Activated CD4-positive, alpha-beta T cell treated with anti-CD3 and anti-CD28 coated beads, Interleukin-2, amount 50 U/mL, for 48 hours (primary cell): Measurements from ENCODE around the gene TSHZ2.
A peak's percentile ranks its signal among the peaks of the same experiment; 100 is the strongest.
"Not testable (repeated sequence)": the region's sequence is repeated elsewhere in the genome, so short reads cannot be mapped to it uniquely, and the experiment has no call there.

ENCODE experiments used
- DNase-seq, 2 experiments: peaks; one replicate each; pipeline ENCODE4 v3.0.0-alpha.2; 2020

TSHZ2 gene

GRCh38 chr20:52963131-52963530, 9.0 kb upstream of the TSHZ2 start:
- no peak for DNase-seq

- DNase-seq, result no peak
Observed at GRCh38 chr20:52964131-52964530, 8.0 kb upstream of the TSHZ2 start.

GRCh38 chr20:52965380-52965779, 6.8 kb upstream of the TSHZ2 start:
- no peak for DNase-seq

- no peak for DNase-seq
Observed at GRCh38 chr20:52965819-52966218, 6.3 kb upstream of the TSHZ2 start.

GRCh38 chr20:52966543-52966942, 5.6 kb upstream of the TSHZ2 start:
- DNase-seq, result not testable (repeated sequence)

- no peak for DNase-seq
Observed at GRCh38 chr20:52971498-52972189, 514 bp upstream of the TSHZ2 start.

GRCh38 chr20:52972965-52973819, 1.0 kb downstream of the TSHZ2 start:
- DNase-seq, result peak; percentile 40 to 45

- peak; percentile 35 to 62 for DNase-seq
Observed at GRCh38 chr20:52974179-52974594, 2.0 kb downstream of the TSHZ2 start.

- peak; percentile 36 to 47 for DNase-seq
Observed at GRCh38 chr20:52975029-52975732, 3.0 kb downstream of the TSHZ2 start.

GRCh38 chr20:52975803-52976531, 3.8 kb downstream of the TSHZ2 start:
- DNase-seq, result no peak

- no peak for DNase-seq
Observed at GRCh38 chr20:52978851-52979250, 6.7 kb downstream of the TSHZ2 start.

- no peak for DNase-seq
Observed at GRCh38 chr20:52981051-52981450, 8.9 kb downstream of the TSHZ2 start.

GRCh38 chr20:52983726-52984450, 11.7 kb downstream of the TSHZ2 start:
- DNase-seq, result peak; percentile 19 to 23

GRCh38 chr20:52984451-52984810, 12.3 kb downstream of the TSHZ2 start:
- DNase-seq, result no peak

- DNase-seq, result no peak
Observed at GRCh38 chr20:52985687-52986086, 13.5 kb downstream of the TSHZ2 start.

GRCh38 chr20:52987295-52987694, 15.1 kb downstream of the TSHZ2 start:
- DNase-seq, result no peak

GRCh38 chr20:52991830-52992229, 19.7 kb downstream of the TSHZ2 start:
- no peak for DNase-seq

GRCh38 chr20:52992632-52993031, 20.5 kb downstream of the TSHZ2 start:
- DNase-seq, result no peak

GRCh38 chr20:52993076-52993475, 20.9 kb downstream of the TSHZ2 start:
- no peak for DNase-seq

- no peak for DNase-seq
Observed at GRCh38 chr20:52994184-52994970, 22.2 kb downstream of the TSHZ2 start.

GRCh38 chr20:52996130-52996529, 24.0 kb downstream of the TSHZ2 start:
- no peak for DNase-seq
